CD14-positive monocyte (primary cell): ENCODE measurements around the gene ACSL5. TPM values are rescaled to one million over a fixed set of nuclear protein-coding genes. Genes with fewer than 3 reads are reported as not detected.

ENCODE experiments used
- DNase-seq, 3 donors: peaks; one replicate each; pipeline ENCODE4 v3.0.0-alpha.2; 2011 to 2022
- H2AFZ ChIP-seq: 2 replicates; pipeline ENCODE4 v1.6.0; 2012; ENCODE audit warnings: mild to moderate bottlenecking, low read depth, low read length, inconsistent platforms; ENCODE audit not compliant: insufficient read depth, poor library complexity, severe bottlenecking
- H3K27ac ChIP-seq, 2 donors: 1 replicate in 1 of 2; 2 replicates in 1 of 2; pipeline ENCODE4 v1.5.1; 2012 to 2013; ENCODE audit warnings: low read length in 2 of 2, control low read depth in 1 of 2, inconsistent platforms in 1 of 2, low read depth in 1 of 2, mild to moderate bottlenecking in 1 of 2
- H3K27me3 ChIP-seq, 2 donors: one replicate each; pipeline versions ENCODE4 v1.6.0 to v1.6.1; 2011 to 2013; ENCODE audit warnings: low read length in 2 of 2; ENCODE audit not compliant: control insufficient read depth in 2 of 2, insufficient read depth in 2 of 2
- H3K36me3 ChIP-seq, 2 donors: replicated peaks in 1 of 2; 1 replicate in 1 of 2; 2 replicates in 1 of 2; pipeline versions ENCODE4 v1.5.1 to v1.6.1; 2012 to 2013; ENCODE audit warnings: low read length in 2 of 2, control low read depth in 1 of 2, inconsistent platforms in 1 of 2, mild to moderate bottlenecking in 1 of 2; ENCODE audit not compliant: insufficient read depth in 2 of 2, control insufficient read depth in 1 of 2
- H3K4me1 ChIP-seq, 2 donors: 1 replicate in 1 of 2; 2 replicates in 1 of 2; pipeline versions ENCODE4 v1.5.1 to v1.6.1; 2012 to 2013; ENCODE audit warnings: low read length in 2 of 2, control low read depth in 1 of 2, inconsistent platforms in 1 of 2, mild to moderate bottlenecking in 1 of 2, moderate library complexity in 1 of 2; ENCODE audit not compliant: insufficient read depth in 2 of 2, control insufficient read depth in 1 of 2
- H3K4me2 ChIP-seq: replicated peaks from 2 replicates; pipeline ENCODE3; 2012; ENCODE audit warnings: low read length, moderate library complexity, mild to moderate bottlenecking; ENCODE audit not compliant: poor library complexity, severe bottlenecking; ENCODE audit errors: extremely low read depth
- H3K4me3 ChIP-seq, 3 experiments: fragments of 200-600 bp in 1 of 3; sonication (generic) in 1 of 3; replicated peaks in 1 of 3; 1 replicate in 2 of 3; 2 replicates in 1 of 3; pipeline ENCODE4 v1.5.1; 2011 to 2013; ENCODE audit warnings: low read length in 3 of 3, mild to moderate bottlenecking in 3 of 3, control low read depth in 2 of 3, low read depth in 2 of 3, inconsistent platforms in 1 of 3, moderate library complexity in 1 of 3
- H3K79me2 ChIP-seq: 2 replicates; pipeline ENCODE4 v1.6.0; 2012; ENCODE audit warnings: mild to moderate bottlenecking, control low read depth, inconsistent platforms, low read length, moderate library complexity; ENCODE audit not compliant: insufficient read depth
- H3K9ac ChIP-seq: 2 replicates; pipeline ENCODE4 v1.6.0; 2017; ENCODE audit warnings: low read length, mild to moderate bottlenecking; ENCODE audit not compliant: insufficient read depth, poor library complexity, severe bottlenecking
- H3K9me3 ChIP-seq, 2 donors: replicated peaks in 1 of 2; 1 replicate in 1 of 2; 2 replicates in 1 of 2; pipeline versions ENCODE4 v1.5.1 to v1.6.1; 2012 to 2013; ENCODE audit warnings: low read length in 2 of 2, control low read depth in 1 of 2; ENCODE audit not compliant: control insufficient read depth in 1 of 2, insufficient read depth in 1 of 2
- H4K20me1 ChIP-seq: 2 replicates; pipeline ENCODE4 v1.6.0; 2012; ENCODE audit warnings: mild to moderate bottlenecking, low read length, control low read depth, moderate library complexity; ENCODE audit not compliant: insufficient read depth
- H3K27ac Mint-ChIP-seq, 7 donors: one replicate each; pipeline ENCODE4 v1.8.0; 2020; ENCODE audit warnings: mild to moderate bottlenecking in 7 of 7, mixed read lengths in 7 of 7, moderate library complexity in 6 of 7, inconsistent platforms in 2 of 7
- H3K27me3 Mint-ChIP-seq, 3 donors: one replicate each; pipeline ENCODE4 v1.8.0; 2021 to 2022; ENCODE audit warnings: low read depth in 3 of 3, mild to moderate bottlenecking in 3 of 3, mixed read lengths in 3 of 3, moderate library complexity in 3 of 3, inconsistent platforms in 1 of 3
- H3K36me3 Mint-ChIP-seq, 2 donors: one replicate each; pipeline ENCODE4 v1.8.0; 2020; ENCODE audit warnings: mixed read lengths in 2 of 2, inconsistent platforms in 1 of 2, mild to moderate bottlenecking in 1 of 2
- H3K4me1 Mint-ChIP-seq: one replicate; pipeline ENCODE4 v1.8.0; 2020; ENCODE audit warnings: mild to moderate bottlenecking, mixed read lengths
- H3K4me3 Mint-ChIP-seq, 2 donors: one replicate each; pipeline ENCODE4 v1.8.0; 2020; ENCODE audit warnings: mild to moderate bottlenecking in 2 of 2, mixed read lengths in 2 of 2, moderate library complexity in 1 of 2
- H3K9me3 Mint-ChIP-seq, 7 donors: one replicate each; pipeline ENCODE4 v1.8.0; 2020 to 2022; ENCODE audit warnings: mixed read lengths in 7 of 7, mild to moderate bottlenecking in 6 of 7, moderate library complexity in 6 of 7, inconsistent platforms in 2 of 7
- WGBS: methylation state at CpG from one replicate; pipeline ENCODE4 v1.1.5; 2013; ENCODE audit warnings: missing lambda C conversion rate; ENCODE audit not compliant: insufficient coverage; 5-methylcytosine and 5-hydroxymethylcytosine counted together
- intact Hi-C, 2 donors: fragments of 100-400 bp; cut with micrococcal nuclease; formaldehyde crosslinking; loops; one replicate each; pipeline versions ENCODE4 v1.15.0 to v1.15.1; 2023
- polyA plus RNA-seq, 3 donors: library from polyadenylated mRNA; depleted of rRNA in 1 of 3; unstranded in 2 of 3; stranded (reverse) in 1 of 3; fragments of 300-500 nt in 2 of 3; fragments of >200 nt in 1 of 3; fragmentation: Illumina TruSeq in 2 of 3; gene quantifications; 1 replicate in 2 of 3; 2 replicates in 1 of 3; pipeline ENCODE4 v1.2.3, GENCODE V29; 2012 to 2021
- TF ChIP-seq, protein P1 (sequence below): fragments of 200-600 bp; IDR thresholded peaks from one replicate; pipeline ENCODE4 v1.8.0; 2022; ENCODE audit warnings: antibody characterized with exemption, mild to moderate bottlenecking

Gene ACSL5
- polyA plus RNA-seq, 3 donors = 27.5 to 44.4 (median 37.5) TPM

DNA sequence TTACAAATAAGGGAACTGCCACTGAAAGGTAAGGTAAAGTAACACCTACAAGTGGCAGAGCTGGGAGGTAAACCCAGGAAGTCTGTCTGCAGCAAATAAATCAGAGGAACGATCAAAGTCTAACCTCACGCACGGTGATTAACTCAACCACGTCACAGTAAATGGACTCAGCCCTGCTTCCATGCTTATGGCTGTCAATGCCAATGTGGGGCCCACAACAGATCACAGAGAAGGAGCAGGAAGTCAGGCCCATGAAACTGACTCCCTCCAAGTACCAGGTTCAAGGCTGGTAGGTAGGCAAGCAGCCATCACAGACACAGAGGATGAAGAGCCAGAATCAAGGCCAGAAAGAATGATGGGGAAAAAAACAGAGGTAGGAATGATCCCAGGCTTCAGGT, 38.0 kb upstream of the ACSL5 start:
- peak overlapping the region in 1 of 2 donors; percentile 32 for H3K4me3 Mint-ChIP-seq
- Histone ChIP-seq H3K4me2 (peak overlapping the region; percentile 24), H3K27ac (peak overlapping the region in 1 of 2 donors; percentile 23), H3K4me3 (no peak overlapping the region), H3K9ac (no peak overlapping the region), H2AFZ (peak overlapping the region; percentile 51), H3K36me3 (no peaks in the 10 kb centered on the region), H3K79me2 (no peaks in the 10 kb centered on the region), H4K20me1 (no peaks in the 10 kb centered on the region), H3K4me1 (peaks cover 12 to 16% of the 10 kb centered on the region in 2 donors), H3K27me3 (no peaks in the 10 kb centered on the region), H3K9me3 (no peaks in the 10 kb centered on the region)
- no peak for DNase-seq
- peak overlapping the region in 3 of 7 donors; percentile 28 to 72 (median 30) for H3K27ac Mint-ChIP-seq
- H3K36me3 Mint-ChIP-seq = no peaks in the 10 kb centered on the region
- peaks cover 13% of the 10 kb centered on the region for H3K4me1 Mint-ChIP-seq
- intact Hi-C loops = no loop called here
- TF ChIP-seq, protein P1, sequence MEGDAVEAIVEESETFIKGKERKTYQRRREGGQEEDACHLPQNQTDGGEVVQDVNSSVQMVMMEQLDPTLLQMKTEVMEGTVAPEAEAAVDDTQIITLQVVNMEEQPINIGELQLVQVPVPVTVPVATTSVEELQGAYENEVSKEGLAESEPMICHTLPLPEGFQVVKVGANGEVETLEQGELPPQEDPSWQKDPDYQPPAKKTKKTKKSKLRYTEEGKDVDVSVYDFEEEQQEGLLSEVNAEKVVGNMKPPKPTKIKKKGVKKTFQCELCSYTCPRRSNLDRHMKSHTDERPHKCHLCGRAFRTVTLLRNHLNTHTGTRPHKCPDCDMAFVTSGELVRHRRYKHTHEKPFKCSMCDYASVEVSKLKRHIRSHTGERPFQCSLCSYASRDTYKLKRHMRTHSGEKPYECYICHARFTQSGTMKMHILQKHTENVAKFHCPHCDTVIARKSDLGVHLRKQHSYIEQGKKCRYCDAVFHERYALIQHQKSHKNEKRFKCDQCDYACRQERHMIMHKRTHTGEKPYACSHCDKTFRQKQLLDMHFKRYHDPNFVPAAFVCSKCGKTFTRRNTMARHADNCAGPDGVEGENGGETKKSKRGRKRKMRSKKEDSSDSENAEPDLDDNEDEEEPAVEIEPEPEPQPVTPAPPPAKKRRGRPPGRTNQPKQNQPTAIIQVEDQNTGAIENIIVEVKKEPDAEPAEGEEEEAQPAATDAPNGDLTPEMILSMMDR = no peak
- H3K27me3 Mint-ChIP-seq = peaks cover 4 to 10% (median 5%) of the 10 kb centered on the region in 3 donors
- WGBS = 39% methylated on average over 4 of the region's 4 CpGs
- H3K9me3 Mint-ChIP-seq = no peaks in the 10 kb centered on the region

GRCh38 chr10:112336556-112337201, 37.2 kb upstream of the ACSL5 start:
- no peaks in the 10 kb centered on the region for H3K27me3 ChIP-seq
- no peak overlapping the region for H3K4me2 ChIP-seq
- DNase-seq = no peak
- no peak overlapping the region for H3K4me3 Mint-ChIP-seq
- H3K79me2 ChIP-seq = no peaks in the 10 kb centered on the region
- peaks cover 1 to 7% (median 2%) of the 10 kb centered on the region in 3 donors for H3K27me3 Mint-ChIP-seq
- intact Hi-C loops = no loop called here
- no peak overlapping the region for H3K9ac ChIP-seq
- H2AFZ ChIP-seq = no peak overlapping the region
- TF ChIP-seq, protein P1 = no peak
- H3K9me3 ChIP-seq = no peaks in the 10 kb centered on the region
- no CpG with 5 or more reads among the region's 5 CpGs for WGBS
- no peaks in the 10 kb centered on the region for H3K36me3 ChIP-seq
- no peaks in the 10 kb centered on the region for H3K9me3 Mint-ChIP-seq
- H3K36me3 Mint-ChIP-seq = no peaks in the 10 kb centered on the region
- no peak overlapping the region for H3K27ac Mint-ChIP-seq
- H3K27ac ChIP-seq = no peak overlapping the region
- no peaks in the 10 kb centered on the region for H4K20me1 ChIP-seq
- peaks cover 13% of the 10 kb centered on the region for H3K4me1 Mint-ChIP-seq
- peaks cover 12 to 16% of the 10 kb centered on the region in 2 donors for H3K4me1 ChIP-seq
- H3K4me3 ChIP-seq = no peak overlapping the region
